GM12874 (cell line): ENCODE measurements around the gene R3HDM2.
A peak's percentile ranks its signal among the peaks of the same experiment; 100 is the strongest.

Experiments
- CTCF ChIP-seq: IDR thresholded peaks from 2 replicates; pipeline ENCODE4 v1.5.1; 2011; ENCODE audit warnings: low read depth, mild to moderate bottlenecking, control low read depth, low read length, moderate library complexity; ENCODE audit not compliant: insufficient read depth

R3HDM2 gene

GRCh38 chr12:57460468-57460784, 29.6 kb upstream of the R3HDM2 start:
- TF ChIP-seq CTCF: no peak

- TF ChIP-seq CTCF: no peak
Measured at GRCh38 chr12:57459750-57460467, 29.1 kb upstream of the R3HDM2 start, which contains the start of gene GLI1. Gene GLI1, plus strand, starts transcription at chr12:57459785. Its CDS starts 3,907 bp downstream, at chr12:57463692.

GRCh38 chr12:57459055-57459749, 28.4 kb upstream of the R3HDM2 start:
- peak; percentile 94 for TF ChIP-seq CTCF

GRCh38 chr12:57458665-57459054, 27.8 kb upstream of the R3HDM2 start:
- no peak for TF ChIP-seq CTCF

GRCh38 chr12:57456737-57457490, 26.1 kb upstream of the R3HDM2 start:
- no peak for TF ChIP-seq CTCF

GRCh38 chr12:57456145-57456700, 25.4 kb upstream of the R3HDM2 start:
- TF ChIP-seq CTCF: peak; percentile 82
